Hair follicle dermal papilla cell (primary cell): ENCODE data around the gene KCNJ18. TPM values are rescaled to one million over a fixed set of nuclear protein-coding genes. Genes with fewer than 3 reads are reported as not detected.

Experiments used
- total RNA-seq: library from RNA; depleted of rRNA; stranded (reverse); fragments of >200 nt; gene quantifications from 2 replicates; pipeline ENCODE4 v1.2.3, GENCODE V29; 2012

KCNJ18 gene
- total RNA-seq, result not detected in 2 replicates

DNA sequence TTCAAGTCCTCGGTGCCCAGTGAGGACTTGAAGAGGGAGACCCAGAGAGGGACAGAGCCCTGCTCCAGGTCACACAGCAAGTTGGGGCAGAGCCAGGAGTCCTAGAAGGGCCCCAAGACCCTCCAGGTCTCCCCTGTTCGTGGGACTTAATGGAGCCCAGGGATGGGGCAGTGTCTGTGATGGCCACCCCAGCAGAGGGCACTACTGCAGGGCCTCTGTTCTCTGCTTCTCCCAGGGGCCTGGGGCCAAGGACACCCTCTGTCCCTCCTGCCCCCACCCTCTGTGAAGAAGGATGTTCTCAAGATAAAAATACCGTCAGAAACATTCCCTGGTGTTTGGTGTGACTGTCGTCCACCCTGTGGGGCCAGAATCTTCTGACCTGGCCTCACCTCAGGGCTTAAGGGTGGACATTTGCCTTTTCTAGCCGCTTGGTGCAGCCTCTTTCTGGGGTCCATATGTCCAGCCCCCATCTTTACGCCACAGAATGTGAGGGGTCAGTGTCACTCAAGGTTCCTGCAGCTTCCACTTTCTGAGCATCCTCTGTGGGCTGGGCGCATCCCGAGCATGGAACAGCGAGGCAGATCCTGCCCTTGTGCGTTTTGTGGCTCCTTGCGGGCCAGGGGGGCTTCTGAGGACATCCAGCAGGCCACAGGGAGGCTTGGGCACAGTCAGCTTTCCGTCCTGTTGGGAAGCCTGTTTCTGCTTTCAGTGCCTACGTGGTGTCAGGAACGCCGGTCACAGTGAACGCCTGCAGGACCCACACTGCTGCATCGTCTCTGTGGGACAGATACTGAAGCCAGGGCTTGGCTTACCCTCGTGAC is at the start of gene KCNJ18:
KCNJ18 (plus strand) TSS at position 641 of the 821 bp plus-strand sequence. CDS start 10,264 bp downstream, outside the sequence.

